ENCODE measurements around the gene TAOK1. TPM values are rescaled to one million over a fixed set of nuclear protein-coding genes. Genes with fewer than 3 reads are reported as not detected.

Gene TAOK1
- total RNA-seq, 1 donor from 2014 or later: 63.5 TPM

- H3K27ac Mint-ChIP-seq: peak overlapping the region; percentile 97
These were observed 878 bp downstream of the TAOK1 start for GRCh38 chr17:29390851-29391631.

GRCh38 chr17:29393436-29393835, 3.3 kb downstream of the TAOK1 start:
- DNase-seq (ENCODE audit: extremely low spot score, unreplicated experiment): no peak
- Mint-ChIP-seq H3K4me1 (ENCODE audit: unreplicated experiment) (peaks cover 36% of the 10 kb centered on the region), H3K27ac (peak overlapping the region; percentile 45), H3K27me3 (no peaks in the 10 kb centered on the region), H3K4me3 (peak overlapping the region; percentile 99), H3K9me3 (no peaks in the 10 kb centered on the region), H3K36me3 (peaks cover 3% of the 10 kb centered on the region)
- no peak for TF ChIP-seq CTCF (conservative IDR thresholded peaks at IDR 0.05)

More at GRCh38 chr17:29390851-29391631, 878 bp downstream of the TAOK1 start:
- H3K27me3 Mint-ChIP-seq: no peaks in the 10 kb centered on the region
- no peak for TF ChIP-seq CTCF (conservative IDR thresholded peaks at IDR 0.05)
- H3K4me3 Mint-ChIP-seq: peak overlapping the region; percentile 99
- H3K9me3 Mint-ChIP-seq: no peaks in the 10 kb centered on the region
- H3K36me3 Mint-ChIP-seq: peaks cover 3% of the 10 kb centered on the region
- H3K4me1 Mint-ChIP-seq (ENCODE audit: unreplicated experiment): peaks cover 36% of the 10 kb centered on the region
- no peak for DNase-seq (ENCODE audit: extremely low spot score, unreplicated experiment)

- Mint-ChIP-seq H3K9me3 (no peaks in the 10 kb centered on the region), H3K36me3 (peaks cover 6% of the 10 kb centered on the region), H3K27ac (no peak overlapping the region), H3K4me1 (ENCODE audit: unreplicated experiment) (peaks cover 33% of the 10 kb centered on the region), H3K27me3 (no peaks in the 10 kb centered on the region), H3K4me3 (no peak overlapping the region)
- no peak for DNase-seq (ENCODE audit: extremely low spot score, unreplicated experiment)
- TF ChIP-seq CTCF (conservative IDR thresholded peaks at IDR 0.05): no peak
These were observed 4.6 kb downstream of the TAOK1 start for GRCh38 chr17:29394761-29395160.

DNA sequence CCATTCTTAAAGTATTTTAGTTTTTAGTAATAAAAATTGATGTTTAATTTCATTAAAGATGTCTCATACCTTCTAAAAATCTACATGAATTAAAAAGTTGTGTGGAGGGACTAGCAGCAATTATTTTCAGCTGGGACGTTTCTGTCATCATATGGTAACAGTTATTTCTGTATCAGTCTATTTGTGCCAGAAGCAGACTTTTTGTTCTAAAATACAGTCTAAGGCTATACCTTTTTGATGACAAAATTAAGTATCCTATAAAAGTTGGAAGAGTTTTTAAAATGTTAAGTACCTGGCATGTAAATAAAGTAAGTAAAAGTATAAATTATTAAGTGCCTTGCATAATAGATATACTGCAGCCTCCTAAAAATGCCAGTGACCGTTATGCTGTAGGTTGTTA, 5.9 kb downstream of the TAOK1 start:
- Mint-ChIP-seq H3K4me3 (no peak overlapping the region), H3K9me3 (no peaks in the 10 kb centered on the region), H3K27ac (no peak overlapping the region), H3K36me3 (peaks cover 11% of the 10 kb centered on the region), H3K27me3 (no peaks in the 10 kb centered on the region), H3K4me1 (ENCODE audit: unreplicated experiment) (peaks cover 33% of the 10 kb centered on the region)
- TF ChIP-seq CTCF (conservative IDR thresholded peaks at IDR 0.05): no peak
- no peak for DNase-seq (ENCODE audit: extremely low spot score, unreplicated experiment)

GRCh38 chr17:29399634-29400033, 9.5 kb downstream of the TAOK1 start:
- Mint-ChIP-seq H3K4me1 (ENCODE audit: unreplicated experiment) (peaks cover 4% of the 10 kb centered on the region), H3K9me3 (no peaks in the 10 kb centered on the region), H3K27me3 (no peaks in the 10 kb centered on the region), H3K36me3 (peaks cover 23% of the 10 kb centered on the region), H3K27ac (no peak overlapping the region), H3K4me3 (no peak overlapping the region)
- no peak for TF ChIP-seq CTCF (conservative IDR thresholded peaks at IDR 0.05)
- no peak for DNase-seq (ENCODE audit: extremely low spot score, unreplicated experiment)
